GM18505 (cell line): ENCODE results near the gene RUNDC3A.
A peak's percentile ranks its signal among the peaks of the same experiment; 100 is the strongest.
"Not testable (repeated sequence)": the region's sequence is repeated elsewhere in the genome, so short reads cannot be mapped to it uniquely, and the experiment has no call there.

Experiments
- ATAC-seq: cut with Tn5 transposase; IDR thresholded peaks from one replicate; pipeline ENCODE4 v1.9.1; 2021; ENCODE audit not compliant: unreplicated experiment
- POLR2A ChIP-seq: IDR thresholded peaks from 4 replicates; pipeline ENCODE4 v1.6.1; 2011; ENCODE audit warnings: borderline replicate concordance; ENCODE audit not compliant: insufficient read depth, insufficient read length; ENCODE audit errors: extremely low read depth

RUNDC3A gene

DNA sequence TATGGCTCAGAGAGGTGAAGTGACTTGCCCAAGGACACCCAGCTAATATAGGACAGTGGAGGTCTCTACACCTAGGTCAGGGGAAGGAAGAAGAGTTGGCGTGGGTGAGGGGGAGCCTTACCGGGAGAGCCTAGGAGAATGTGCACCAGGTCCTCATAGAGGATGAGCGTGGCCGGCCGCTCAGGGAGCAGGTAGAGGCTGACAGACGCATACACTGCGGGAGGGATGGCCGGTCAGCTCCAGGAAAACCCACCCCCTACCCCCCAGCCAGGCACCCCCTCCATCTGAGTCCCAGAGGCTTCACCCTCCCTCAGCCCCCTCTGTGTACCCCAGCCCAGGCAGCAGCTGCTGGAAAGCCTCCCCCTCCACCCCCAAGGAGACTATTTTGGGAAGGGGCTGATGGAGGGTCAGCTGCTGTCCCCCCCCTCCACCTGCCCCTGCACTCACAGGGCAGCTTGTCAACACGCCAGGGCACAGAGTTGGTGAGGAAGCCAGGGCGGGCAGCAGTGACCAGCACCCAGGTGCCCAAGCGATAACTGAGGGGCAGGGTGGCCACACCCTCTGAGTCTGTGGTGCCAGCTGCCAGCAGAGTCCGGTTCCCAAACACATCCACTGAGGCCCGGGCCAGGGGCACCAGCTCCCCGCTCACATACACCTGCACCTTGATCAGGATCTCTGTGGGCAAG, 51.2 kb downstream of the RUNDC3A start:
- TF ChIP-seq POLR2A = no peak
- no peak for ATAC-seq

DNA sequence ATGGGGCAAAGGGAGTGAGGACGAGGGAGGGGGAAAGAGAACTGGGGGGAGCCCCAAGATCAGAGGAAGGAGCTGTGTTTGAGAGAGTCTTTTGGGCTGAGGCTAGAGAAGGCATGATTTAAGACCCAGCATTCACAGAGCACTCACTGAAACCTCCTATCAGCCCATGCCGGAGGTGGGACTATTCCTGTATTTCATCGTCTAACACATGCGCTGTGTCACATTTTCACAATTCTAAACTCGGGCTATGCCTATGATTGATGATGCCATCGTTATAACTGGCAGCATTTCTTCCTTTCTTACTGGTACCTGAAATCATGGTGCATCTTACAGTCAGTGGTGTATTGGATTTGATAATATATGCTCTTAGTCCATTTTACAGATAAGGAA, 51.7 kb downstream of the RUNDC3A start:
- no peak for ATAC-seq

DNA sequence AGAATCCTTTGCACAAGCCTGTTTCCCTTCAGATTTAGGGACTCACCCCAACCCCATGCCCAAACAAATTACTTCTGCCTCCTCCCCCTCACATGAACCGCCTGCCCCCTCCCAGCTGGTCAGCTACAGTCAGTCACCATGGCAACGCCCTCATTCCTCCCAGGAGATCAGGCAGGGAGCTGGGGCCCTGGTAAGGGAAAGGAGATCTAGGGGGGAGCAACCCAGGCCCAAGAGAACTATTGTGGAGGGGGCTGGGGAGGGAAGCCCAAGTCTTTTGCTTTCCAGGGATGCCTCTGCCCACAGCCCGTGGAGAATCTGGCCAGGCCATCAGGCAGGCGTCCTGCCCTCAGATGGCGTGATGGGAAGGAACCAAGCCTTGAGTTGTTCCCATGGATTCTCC, 52.4 kb downstream of the RUNDC3A start:
- ATAC-seq = no peak
- TF ChIP-seq POLR2A = no peak

More for the DNA sequence above, 51.7 kb downstream of the RUNDC3A start:
- TF ChIP-seq POLR2A = no peak

DNA sequence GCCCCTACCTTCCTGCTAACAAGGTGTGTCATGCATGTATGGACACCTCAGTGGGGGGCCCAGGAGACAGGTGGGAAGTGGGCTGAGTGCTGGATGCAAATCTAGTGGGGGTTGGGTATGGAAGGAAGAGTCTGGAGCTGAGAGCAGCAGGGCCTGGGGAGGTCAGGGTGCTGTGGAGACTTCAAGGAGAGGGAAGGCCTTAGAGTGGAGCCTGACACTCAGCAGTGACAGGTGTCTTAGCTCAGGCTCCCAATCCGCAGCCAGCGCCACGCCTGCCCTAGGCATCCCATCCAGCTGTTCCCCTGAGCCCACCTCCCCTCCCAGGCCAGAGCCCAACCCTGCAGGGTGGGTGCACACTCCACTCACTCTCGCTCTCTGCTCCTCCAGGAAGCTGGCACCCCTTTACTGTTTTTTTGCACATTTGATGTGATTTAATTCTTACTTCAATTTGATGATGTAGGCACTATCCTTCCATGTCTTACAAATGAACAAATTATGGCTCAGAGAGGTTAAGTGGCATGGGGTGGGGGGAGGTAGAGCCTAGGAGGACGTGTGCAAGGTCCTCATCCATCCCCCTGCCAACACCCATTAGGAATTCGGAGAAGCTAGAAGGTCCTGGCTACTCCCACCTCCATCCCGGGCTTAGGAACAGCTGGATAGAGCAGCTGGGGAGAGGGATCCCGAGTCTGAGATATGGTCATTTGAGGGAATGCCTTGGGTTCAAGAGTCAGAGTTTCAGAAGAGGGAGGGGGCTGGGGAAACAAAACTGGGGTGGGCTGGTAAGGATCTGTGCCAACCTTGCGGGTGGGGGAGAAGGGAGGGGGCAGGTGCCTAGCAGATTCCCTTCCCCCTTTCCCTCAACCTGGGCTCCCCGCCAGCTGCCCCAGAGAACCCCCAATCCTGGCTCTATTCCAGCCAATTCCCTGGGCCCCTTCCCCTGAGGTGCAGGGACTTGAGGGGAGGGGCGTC, 53.2 kb downstream of the RUNDC3A start:
- ATAC-seq = no peak
- no peak for TF ChIP-seq POLR2A

DNA sequence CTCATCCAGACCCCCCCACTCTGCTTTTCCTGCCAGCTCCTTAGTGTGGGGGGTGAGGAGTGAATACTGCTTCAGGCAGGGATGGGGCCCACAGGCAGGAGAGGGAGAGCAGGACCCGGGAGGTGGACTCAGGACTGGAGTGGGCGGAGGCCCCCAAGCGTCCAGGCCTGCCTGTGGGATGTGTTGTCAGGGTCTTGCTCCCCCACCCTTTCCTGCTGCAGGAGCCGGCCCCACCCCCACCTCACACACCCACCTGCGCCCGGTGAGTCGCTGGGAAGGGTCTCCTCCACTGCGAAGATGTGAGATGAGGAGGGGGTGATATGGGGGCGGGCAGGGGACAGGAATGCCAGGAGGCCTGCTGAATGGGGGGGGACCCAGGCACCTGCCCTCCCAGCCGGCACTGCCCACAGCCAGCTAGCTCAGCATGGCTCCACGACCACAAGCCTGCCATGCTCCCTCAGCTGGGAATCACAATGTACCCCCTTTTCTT, 54.1 kb downstream of the RUNDC3A start:
- no peak for ATAC-seq
- TF ChIP-seq POLR2A = no peak

DNA sequence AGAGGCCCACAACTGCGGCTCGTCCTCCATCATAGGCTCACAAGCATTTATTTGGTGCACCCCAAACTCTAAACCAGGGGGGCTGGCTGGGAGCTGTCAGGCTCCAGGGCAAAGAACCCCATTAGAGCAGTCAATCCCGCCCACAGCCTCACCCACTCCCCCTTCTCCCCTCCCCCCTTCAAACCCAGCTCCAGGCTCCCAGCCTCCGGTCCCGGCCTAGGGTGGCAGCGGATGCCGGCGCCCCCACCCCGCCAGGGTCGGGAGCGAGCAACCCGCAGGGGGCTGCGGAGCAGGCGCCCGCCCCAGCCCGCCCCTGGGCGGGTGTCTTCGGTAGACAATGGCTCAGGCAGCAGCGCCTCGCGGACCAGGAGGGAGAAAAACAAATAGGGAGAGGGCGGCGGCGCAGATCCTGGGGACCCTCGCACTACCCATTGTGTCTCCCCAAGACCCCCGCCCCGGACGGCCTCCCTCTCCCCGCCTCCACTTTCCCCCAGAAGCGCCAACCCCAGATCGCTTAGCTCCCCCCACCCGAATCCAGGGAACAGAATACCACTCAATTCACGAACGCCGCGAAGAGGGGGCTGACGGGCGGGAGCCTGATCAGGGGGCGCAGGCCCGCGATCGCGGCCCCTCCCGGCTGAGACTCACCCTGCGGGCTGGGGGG, 54.7 kb downstream of the RUNDC3A start:
- ATAC-seq = no peak
- no peak for TF ChIP-seq POLR2A

DNA sequence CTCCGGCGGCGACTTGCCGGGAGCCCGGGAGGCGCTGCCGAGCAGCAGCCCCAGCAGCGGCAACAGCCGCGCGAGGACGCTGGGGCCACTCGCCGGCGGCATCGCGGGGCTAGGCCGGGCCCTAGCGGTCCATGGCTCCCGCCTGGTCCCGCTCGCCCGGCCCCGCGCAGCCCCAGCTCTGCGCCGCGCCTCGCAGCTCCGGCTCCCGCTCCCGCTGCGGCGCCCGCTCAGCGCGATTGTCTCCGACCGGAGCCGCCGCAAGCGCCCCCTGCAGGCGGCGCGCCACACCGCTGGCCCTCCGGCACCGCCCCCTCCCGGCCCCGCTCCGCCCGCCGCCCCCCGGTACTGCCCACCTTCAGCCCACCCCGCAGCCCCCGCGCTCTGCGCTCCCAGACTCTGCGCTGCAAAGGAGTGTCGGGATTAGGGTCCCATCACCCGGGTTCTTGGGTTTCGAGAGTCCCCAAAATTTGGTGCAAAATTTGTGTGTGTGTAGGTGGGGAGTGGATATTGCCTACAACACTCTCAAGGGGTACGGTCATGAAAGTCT, 55.3 kb downstream of the RUNDC3A start, which contains the start of gene FAM171A2:
TSS of gene FAM171A2 (minus strand) at position 241 of the 547 bp plus-strand sequence. CDS start at position 102, 139 bp downstream.
- no peak for TF ChIP-seq POLR2A

DNA sequence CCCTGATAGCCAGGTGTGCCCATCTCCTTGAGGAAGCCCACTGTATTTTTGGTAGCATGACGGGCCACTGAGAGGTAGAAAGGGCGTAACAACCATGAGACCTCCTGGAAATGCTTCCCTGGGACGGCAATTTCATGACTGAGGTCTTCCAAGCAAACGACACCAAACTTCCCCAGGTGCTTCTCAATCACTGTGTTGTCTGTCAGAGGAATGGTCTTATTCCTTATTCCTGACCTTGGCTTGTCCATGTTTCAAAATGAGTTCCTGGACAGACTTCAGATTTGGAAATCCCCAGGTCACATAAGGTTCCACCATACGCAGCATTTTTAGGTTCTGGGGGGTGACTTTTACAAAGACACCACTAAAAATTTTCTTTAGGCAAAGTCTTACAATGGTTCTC, 56.6 kb downstream of the RUNDC3A start:
- not testable (repeated sequence) for ATAC-seq

More for the DNA sequence above, 55.3 kb downstream of the RUNDC3A start, which contains the start of gene FAM171A2:
- ATAC-seq = peak; percentile 69

DNA sequence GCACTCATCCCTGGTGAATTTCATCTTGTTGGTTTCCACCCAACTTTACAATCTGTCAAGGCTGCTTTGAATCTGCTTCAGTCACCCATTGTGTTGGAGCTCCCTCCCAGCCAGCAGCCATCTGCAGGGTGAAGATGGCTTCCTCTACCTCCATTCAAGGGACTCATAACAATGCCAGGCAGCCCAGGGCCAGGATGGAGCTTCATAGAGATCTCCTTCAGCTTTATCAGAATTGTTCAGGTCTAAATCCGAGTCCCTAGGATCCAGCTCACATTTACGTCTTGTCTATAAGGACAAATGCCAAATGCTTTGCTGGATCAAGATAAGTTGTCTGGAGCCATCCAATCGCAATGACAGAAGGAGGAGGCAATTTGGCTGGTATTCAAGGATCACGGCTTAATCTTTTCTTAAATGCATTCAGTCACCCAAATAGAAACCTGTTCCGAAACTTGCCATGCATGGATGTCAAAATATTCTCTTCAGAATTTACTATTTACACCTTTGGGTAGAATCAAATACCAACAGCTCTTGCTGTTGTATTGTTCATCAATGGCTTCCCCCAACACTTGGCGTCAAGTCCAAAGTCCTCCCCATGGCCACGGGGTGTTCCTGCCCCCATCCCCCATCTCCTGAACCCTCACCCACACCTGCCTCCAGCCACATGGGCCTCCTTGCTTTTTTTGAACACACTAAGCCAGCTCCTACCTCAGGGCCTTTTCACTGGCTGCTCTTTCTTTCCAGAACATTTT, 59.0 kb downstream of the RUNDC3A start:
- TF ChIP-seq POLR2A = no peak
- ATAC-seq = no peak
